GM18951 (cell line): ENCODE data around the gene MTG1.

Experiments used
- POLR2A ChIP-seq: IDR thresholded peaks from 4 replicates; pipeline ENCODE4 v1.6.1; 2011; ENCODE audit warnings: mild to moderate bottlenecking; ENCODE audit not compliant: insufficient read length, insufficient read depth; ENCODE audit errors: extremely low read depth
- in situ Hi-C: fragments of 300-500 bp; cut with MboI; formaldehyde crosslinking; loops from one replicate; pipeline ENCODE4 v1.12.0; 2022; ENCODE audit warnings: low sequenced_read_pairs, mixed read lengths, inconsistent platforms; ENCODE audit not compliant: unreplicated experiment

MTG1 gene

GRCh38 chr10:133354672-133355240 is 39.2 kb upstream of the MTG1 start:
- in situ Hi-C loops, result no loop called here
- TF ChIP-seq POLR2A, result no peak

- no peak for TF ChIP-seq POLR2A
- in situ Hi-C loops, result no loop called here
Observed at GRCh38 chr10:133355266-133355665, 38.7 kb upstream of the MTG1 start.

GRCh38 chr10:133355991-133356390 is 38.0 kb upstream of the MTG1 start:
- TF ChIP-seq POLR2A, result no peak
- in situ Hi-C loops, result no loop called here

GRCh38 chr10:133356549-133357284 is 37.2 kb upstream of the MTG1 start:
- in situ Hi-C loops, result no loop called here
- TF ChIP-seq POLR2A, result no peak

GRCh38 chr10:133357285-133358161 is 36.4 kb upstream of the MTG1 start, which contains the start of gene FUOM:
TSS of gene FUOM (minus strand) at chr10:133358019. CDS start at chr10:133358007, 12 bp downstream.
- in situ Hi-C loops, result no loop called here
- peak; percentile 71 for TF ChIP-seq POLR2A

GRCh38 chr10:133358162-133358924 is 35.6 kb upstream of the MTG1 start:
- no peak for TF ChIP-seq POLR2A
- in situ Hi-C loops, result no loop called here

GRCh38 chr10:133358925-133359310 is 35.0 kb upstream of the MTG1 start:
- no peak for TF ChIP-seq POLR2A
- in situ Hi-C loops, result no loop called here

GRCh38 chr10:133359554-133359971 is 34.4 kb upstream of the MTG1 start:
- in situ Hi-C loops, result no loop called here
- no peak for TF ChIP-seq POLR2A

GRCh38 chr10:133359972-133360610 is 33.9 kb upstream of the MTG1 start:
- in situ Hi-C loops, result no loop called here
- TF ChIP-seq POLR2A, result no peak

GRCh38 chr10:133361227-133361626 is 32.7 kb upstream of the MTG1 start:
- no peak for TF ChIP-seq POLR2A
- in situ Hi-C loops, result no loop called here

GRCh38 chr10:133361773-133362441 is 32.0 kb upstream of the MTG1 start:
- TF ChIP-seq POLR2A, result no peak
- in situ Hi-C loops, result no loop called here

- no peak for TF ChIP-seq POLR2A
- in situ Hi-C loops, result no loop called here
Observed at GRCh38 chr10:133362846-133363245, 31.1 kb upstream of the MTG1 start.
